G401.6 (cell line): ENCODE data around the gene CTSW.
"Not testable (repeated sequence)": the region's sequence is repeated elsewhere in the genome, so short reads cannot be mapped to it uniquely, and the experiment has no call there.

Experiments
- FAIRE-seq: peaks from 2 replicates; lab custom pipeline; 2012; peaks lifted over from hg19 to GRCh38; lab: Jason Lieb, UNC

CTSW gene

DNA sequence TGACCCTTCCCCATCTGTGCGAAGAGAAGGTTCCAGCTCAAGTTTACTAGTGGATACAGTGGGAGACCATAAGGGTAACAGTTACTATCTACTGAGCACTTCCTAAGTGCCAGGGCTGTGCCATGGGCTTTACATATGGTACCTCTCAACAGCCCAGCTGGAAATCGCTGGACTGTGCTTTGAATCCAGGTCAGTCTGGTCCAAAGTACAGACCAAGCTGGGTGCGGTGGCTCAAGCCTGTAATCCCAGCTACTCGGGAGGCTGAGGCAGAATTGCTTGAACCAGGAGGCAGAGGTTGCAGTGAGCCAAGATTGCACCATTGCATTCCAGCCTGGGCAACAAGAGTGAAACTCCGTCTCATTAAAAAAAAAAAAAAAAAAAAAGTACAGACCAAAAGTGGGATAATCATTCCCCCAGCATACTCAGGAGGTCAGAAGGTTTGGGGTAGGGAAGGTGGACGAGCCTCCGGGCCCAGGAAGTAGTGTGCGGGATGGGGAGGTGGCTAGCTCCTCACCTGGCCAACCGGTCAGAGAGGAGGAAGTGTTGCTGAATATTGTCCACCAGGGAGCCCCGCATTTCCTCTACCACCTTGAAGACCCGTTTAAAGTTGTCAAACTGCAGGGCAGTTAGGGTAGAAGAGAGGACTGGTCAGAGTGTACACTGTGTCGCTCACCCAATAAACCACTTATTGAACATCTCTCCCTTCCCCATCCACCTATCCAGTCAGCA, 6.3 kb downstream of the CTSW start:
- no peak for FAIRE-seq

DNA sequence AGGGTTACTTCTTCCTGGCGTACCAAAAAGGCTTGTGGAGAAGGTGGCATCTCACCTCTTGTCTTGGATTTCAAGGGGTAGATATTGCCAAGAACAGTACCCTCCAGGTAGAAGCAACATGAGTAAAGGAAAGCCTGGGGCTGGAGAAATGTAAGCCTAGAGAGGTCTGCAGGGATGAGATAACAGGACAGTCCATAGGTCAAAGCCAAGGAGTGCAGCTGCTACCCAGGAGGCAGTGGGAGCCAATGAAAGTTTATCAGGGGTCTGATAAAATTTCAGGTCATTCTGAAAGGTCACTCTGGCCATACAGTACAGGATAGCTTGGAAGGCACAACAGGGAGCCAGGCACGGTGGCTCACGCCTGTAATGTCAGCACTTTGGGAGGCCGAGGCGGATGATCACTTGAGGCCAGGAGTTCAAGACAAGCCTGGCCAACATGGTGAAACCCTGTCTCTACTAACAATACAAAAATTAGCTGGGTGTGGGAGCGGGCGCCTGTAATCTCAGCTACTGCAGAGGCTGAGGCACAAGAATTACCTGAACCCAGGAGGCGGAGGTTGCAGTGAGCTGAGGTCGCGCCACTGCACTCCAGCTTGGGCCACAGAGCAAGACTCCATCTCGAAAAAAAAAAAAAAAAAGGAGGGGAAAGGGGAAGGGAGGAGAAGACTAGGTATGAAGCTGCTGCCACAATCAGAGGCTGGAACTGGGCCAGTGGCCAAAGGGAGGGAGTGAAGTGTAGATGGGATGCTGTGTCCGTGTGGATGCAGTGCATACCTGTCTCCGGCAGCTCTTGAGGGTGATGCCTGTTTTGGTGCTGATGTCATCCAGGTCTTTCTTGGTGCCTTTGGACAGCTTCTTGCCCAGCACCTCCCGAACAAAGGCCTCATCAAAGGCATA, 7.4 kb downstream of the CTSW start:
- no peak for FAIRE-seq

DNA sequence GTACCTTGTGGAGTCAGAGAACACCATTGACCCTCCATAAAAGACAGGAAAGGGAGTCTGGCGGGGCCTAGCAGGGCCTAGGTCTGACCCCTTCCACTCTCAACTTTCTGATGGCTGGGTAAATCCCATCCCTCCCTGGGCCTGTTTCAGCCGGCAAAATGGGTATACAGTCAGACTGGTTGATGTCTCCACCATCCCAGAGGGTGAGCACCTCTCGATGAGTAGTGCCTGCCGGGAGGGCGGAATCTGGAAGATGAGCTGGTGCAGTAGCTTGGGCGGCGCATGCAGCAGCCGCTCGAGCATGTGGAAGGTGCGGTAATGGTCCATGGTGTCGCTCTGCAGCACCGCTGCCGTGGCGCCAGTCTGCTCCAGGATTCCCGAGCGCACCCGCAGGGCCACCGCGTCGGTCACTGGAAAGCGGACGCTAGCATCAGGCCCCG, 8.1 kb downstream of the CTSW start:
- no peak for FAIRE-seq

DNA sequence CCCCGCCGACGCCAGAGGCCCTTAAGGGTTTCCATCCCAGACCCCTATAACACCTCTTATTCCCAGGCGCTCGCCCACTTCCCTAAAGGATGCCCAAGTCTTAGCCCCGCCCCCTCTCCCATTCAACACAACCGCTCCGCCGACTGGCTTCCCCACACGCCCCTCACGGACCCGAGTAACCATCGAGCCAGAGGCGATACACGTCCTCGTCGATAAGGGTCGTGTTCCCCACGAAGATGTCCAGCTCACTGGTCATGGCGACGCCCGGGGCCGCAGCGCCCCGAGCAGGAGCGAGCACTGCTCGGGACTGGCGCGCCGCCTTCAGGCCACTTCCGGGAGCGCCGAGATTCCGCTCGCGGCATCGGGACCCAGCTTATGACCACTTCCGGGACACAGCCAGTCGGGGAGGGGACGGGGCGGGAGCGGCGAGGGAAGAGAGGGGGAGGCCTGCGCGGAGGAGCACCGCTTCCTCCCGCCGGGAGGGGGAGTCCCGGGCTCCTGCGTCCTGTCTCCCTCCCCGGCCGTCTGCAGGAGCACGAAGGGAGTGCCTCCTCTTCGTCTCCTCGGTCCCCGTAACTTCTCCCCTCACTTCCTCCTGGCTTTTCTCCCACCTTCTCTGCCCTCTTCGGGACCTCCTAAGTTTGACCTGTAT, 8.7 kb downstream of the CTSW start, which contains the start of gene FIBP:
TSS of gene FIBP (minus strand) at position 309 of the 652 bp plus-strand sequence. CDS start at position 256, 53 bp downstream.
- peak; percentile 63 for FAIRE-seq

DNA sequence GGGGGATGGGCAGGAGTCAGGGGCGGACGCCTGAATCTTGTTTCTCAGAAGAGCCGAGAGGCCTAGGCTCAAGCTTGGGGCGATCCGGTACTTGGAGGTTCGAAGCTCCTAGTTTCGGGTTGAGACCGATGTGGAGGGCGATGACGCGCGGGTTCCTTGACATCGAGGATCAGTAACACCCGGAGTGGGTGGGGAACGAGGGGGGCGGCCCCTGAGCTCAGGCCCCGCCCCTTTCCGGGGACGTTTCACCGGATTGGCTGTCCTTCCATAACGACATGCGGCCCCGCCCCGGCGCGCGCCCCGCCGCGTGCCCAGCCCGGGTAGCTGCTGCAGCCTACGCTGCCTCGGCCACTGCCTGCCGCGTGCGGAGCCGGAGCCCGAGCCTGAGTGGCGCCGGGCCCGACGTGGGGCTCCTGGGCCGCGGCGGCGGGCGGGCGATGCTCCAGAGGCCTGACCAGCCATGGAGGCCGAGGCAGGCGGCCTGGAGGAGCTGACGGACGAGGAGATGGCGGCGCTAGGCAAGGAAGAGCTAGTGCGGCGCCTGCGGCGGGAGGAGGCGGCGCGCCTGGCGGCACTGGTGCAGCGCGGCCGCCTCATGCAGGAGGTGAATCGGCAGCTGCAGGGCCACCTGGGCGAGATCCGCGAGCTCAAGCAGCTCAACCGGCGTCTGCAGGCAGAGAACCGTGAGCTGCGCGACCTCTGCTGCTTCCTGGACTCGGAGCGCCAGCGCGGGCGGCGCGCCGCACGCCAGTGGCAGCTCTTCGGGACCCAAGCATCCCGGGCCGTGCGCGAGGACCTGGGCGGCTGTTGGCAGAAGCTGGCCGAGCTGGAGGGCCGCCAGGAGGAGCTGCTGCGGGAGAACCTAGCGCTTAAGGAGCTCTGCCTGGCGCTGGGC, 10.9 kb downstream of the CTSW start, which contains the start of gene CCDC85B:
TSS of gene CCDC85B (plus strand) at position 350 of the 895 bp plus-strand sequence. CDS start at position 461, 111 bp downstream.
- FAIRE-seq = no peak

DNA sequence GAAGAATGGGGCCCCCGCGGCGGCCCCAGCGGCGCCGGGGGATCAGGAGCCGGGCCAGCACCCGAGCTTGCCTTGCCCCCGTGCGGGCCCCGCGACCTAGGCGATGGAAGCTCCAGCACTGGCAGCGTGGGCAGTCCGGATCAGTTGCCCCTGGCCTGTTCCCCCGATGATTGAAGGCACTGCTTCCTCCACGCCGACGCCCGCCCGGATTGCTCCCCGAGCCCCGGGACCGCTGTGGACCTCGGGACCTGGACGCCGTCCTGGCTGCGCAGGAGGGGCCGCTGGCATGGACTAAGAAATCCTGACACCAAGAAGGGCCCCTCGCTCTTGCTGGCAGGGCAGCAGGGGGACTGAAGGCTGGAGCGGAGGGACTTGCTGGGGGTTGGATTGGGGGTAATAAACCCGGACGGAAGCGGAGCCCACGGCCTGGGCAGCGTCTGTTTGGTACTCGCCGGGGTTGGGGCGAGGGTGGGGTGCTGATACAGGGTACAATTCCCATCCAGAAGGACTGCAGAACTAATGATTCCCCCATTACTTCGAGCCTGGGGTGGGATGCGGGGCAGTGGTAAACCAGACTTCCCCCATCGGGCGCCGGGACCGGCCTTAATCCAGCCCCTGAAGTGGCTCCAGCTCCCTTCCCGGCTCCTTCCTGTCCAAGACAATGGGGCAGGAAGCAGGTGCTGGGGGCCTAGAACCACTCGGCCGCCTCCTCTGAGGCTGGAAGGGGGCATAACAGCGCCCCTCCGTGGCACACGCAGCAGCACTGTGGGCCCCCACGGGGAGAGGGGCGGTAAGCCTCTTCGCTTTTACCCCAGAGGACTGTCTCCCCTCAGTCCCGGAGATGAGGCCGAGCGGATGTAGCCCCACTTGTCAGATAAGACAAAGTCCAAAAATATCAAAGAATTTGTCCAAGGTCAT, 11.8 kb downstream of the CTSW start:
- no peak for FAIRE-seq

DNA sequence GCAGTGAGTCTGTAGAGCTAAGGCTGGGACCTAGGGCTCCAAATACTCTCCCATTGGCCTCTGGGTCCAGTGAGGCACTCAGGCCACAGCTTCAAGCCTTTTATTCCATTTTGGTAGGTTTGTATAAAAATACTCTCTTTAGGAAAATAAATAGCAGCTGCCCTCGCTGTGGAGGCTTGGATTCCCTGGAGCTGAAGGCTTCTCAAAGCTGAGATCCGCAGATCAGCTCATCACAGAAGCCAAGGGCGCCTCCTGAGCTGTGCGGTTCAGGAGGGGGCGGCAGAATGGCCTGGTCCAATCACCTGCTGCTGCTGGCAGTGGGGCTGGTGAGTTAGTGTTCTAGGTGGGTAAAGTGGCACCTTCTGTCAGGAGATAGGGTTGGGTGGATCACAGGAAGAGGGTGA, 12.5 kb downstream of the CTSW start:
- not testable (repeated sequence) for FAIRE-seq

DNA sequence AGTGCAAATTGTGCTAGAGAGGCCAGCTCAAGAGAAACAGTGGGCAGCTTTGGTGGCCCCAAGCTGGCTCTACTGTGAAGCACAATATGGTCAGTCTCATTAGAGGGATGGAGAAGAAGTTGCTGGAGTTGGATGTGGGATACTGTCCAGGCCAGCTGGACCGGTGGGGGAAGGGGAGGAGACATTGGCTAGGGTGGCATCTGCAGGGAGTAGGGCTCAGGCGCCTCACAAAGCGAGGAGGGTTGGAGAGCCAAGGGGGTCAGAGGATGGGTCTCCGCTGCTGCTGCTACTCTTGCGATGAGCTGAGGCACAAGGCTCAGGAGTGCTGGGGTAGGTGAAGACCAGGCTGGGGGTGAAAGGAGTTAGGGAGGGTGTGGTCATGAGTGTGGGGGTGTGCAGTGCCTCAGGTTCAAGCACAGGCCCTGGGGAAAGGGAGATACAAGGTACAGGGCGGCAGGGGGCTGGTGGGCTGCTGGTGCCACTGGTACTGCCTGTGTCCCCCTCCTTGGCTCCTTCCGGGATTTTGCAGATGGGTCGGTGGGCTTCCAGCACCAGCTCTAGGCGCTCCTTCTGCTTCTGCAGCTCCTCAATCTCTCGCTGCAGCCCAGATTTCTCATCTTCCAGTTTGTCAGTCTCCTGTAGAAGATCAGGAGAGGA, 13.2 kb downstream of the CTSW start:
- FAIRE-seq = no peak

DNA sequence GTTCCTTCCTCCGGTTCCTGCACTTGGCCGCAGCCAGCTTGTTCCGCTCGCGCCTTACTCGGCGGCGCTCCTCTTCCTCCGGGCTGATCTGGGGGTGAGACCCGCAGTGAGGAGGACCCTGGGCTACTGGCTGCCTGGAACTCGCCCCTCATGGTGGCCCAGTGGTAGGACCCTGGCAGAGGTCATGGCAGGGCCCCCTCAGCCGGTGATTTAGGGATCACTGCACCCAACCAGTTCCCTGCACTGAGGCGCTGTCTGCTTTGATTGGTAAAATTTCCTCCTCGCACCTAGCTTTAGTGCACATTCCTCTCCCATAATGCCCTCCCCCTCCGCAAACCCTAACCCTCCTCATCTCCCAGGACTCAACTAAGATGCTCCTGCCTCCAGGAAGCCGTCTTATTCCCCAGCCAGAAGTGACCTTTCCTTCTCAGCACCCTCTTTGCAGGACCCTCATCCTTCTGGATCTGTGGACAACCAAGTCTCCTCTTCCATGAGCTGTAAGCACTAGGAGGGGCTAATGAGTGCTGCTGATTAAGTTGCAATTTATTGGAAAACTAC, 14.5 kb downstream of the CTSW start:
- FAIRE-seq = no peak

DNA sequence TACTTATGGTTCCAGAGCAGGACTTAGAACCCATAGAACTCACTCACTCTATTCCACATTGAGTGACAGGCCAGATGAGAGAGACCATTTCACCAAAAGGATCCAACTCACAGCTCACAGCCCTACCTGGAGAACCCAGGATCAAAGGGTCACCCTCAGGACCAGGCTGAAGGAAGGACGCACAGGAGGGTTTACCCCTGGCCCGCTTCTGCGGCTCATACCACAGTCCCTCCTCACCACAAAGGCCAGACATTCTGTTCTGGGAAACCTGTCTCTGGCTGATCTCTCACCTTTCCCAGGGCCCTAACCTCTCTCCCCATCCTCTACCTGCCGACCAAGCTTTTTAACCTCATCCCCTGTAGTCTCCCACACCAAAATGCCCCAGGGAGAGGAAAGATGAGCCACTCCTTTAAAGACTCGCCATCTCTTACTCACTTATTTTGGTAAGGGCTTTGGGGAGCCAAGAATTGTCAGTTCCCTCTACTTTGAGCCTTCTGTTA, 15.9 kb downstream of the CTSW start:
- FAIRE-seq = no peak

DNA sequence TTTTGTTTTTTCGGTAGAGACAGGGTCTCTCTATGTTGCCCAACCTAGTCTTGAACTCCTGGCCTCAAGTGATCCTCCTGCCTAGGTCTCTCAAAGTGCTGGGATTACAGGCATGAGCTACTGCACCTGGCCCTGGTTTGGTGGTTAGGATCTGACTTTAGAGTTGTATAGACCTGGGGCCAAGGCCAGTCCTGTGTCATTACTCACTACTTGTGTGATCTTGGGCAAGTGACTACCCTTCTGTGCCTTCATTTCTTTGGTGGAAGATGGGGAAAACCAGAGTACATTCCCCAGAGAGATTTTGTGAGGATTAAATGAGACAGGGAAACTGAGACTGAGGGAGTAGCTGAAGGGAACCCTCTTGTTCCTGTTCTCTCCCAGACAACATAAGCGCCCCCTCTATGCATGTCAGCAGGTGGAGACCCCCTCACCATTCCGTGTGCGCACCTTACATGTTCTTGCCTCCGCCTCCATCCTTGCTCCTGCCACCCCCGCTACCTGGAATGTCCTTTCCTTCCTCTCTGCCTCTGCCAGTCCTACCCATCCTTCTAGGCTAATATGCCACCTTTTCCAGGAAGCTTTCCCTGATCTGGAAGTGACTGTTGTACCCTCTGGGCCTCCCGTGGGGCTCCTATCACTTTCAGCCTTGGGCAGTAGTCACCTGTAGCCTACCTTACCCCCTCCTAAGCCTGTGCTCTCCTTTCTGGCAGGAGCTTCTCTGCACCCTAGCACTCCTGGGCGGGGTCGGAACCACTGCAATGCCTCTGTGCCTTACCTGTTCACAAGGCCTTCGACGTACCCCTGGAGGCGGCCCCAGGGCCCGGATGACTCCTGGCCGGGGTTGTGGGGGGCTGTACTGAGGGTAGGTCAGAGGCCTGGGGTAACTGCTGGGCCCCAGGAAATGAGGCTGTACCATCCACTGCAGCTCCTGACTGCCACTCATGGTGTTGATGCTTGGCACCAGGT, 16.7 kb downstream of the CTSW start:
- FAIRE-seq = no peak

DNA sequence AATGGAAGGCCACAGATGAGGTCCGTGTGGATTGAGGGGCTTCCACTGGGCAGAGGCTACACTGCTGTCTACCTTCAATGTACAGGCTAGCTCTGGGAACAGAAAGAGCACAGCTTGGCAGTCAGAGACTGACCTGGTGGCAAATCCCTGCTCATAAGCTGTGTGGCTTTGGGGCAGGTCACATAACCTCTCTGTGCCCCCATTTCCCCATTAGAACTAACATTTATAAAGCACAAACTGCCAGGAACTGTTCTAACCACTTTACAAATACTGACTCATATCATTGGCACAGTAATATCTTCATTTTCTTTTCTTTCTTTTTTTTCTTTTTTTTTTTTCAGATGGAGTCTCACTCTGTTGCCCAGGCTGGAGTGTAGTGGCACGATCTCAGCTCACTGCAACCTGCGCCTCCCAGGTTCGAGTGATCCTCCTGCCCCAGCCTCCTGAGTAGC, 17.4 kb downstream of the CTSW start:
- FAIRE-seq = no peak

DNA sequence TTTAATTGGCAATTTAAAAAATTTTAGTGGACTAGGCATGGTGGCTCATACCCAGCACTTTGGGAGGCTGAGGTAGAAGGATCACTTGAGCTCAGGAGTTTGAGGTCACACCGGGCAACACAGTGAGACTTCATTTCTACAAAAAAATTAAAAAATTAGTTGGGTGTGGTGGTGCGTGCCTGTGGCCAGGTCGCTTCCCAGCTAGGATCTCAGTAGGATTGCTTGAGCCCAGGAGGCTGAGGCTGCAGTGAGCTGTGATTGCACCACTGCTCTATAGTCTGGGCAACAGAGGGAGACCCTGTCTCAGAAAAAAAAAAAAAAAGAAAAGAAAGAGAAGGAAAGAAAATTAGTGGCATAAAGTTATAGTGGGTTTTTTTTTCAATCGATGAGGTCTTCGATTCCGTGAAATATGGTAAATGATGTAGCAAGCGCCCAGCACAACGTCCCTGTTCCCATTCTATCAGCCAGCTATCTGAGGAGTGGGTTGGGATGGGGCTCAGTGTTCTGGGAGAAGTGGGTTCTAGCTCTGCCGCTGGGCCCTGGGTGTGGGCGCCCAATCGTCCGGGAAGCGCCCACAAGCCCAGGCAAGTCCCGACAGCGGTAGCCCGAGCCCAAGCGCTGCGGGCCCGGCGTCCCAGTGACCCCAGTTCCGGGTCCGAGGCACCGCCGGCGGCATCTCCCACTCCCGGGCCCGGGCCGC, 19.2 kb downstream of the CTSW start:
- FAIRE-seq = no peak

DNA sequence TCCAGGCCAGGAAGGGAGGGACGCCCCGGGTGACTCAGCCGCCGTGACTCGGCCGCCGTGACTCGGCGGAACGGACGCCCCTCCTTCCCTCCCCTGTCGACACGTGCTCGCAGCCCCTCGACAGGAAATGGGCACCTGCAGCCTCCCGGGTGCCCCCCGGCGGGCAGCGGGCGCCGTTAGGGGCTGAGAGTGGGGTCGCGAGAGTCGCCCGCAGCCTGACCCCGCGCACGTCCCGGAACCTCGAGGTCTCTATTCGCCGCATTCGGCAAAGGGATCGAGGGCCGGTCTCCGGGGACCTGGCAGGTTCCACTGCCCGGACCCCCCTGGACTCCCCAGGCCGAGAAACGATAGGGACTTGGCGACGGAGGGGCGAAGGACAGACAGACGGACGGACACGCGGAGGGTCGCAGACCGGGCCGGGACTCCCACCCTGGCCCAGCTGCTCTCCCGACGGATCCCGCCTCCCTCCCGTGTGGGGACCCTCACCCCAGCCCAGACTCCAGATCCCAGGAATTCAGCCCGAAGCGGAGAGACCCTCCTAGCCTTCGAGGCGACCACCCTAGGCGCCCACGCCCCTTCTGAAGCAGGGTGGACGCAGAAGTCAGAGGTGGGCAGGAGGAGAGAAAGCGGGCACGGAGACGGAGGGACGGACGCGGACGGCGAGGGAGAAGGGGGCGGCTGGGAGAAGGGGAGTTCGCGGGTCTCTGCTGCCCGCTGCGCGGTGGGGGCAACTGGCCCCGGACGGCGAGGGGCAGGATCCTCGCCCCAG, 19.9 kb downstream of the CTSW start:
- no peak for FAIRE-seq

DNA sequence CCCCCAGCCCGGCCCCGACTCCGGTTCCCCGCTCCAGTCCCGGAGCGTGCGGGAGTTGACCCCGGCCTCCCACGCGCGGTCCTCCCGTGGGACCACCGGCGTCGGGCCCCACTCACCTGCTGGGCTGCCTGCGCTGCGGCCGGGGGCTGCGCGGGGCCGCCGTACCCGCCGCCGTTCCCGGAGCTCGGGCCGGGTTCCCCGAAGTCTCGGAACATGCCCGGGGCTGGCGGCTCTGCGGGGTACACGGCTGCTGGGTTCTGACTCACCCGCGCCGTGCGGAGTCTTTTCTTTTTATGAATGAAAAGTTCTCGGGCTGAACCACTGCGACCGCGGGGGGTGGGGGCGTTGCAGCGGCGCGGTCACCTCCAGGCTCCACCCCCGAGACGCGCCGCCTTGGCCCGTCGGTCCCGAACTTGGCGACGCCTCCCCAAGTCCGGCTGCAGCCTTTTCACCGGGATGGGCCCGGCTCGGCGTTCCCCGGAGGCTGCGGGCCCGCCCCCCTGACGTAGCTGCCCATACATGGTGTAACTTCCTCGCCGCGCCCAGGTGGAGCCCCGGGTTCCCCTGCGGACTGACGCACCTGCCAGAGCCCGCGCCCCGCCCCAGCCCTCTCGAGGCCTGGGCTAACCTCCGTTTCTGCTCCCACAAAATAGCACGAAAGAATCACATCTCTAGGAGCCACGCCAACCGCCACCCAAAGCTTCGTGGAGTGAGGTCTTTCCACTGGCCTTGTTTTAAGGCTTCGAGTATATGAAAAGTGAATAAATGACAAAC, 20.7 kb downstream of the CTSW start, which contains the start of gene FOSL1:
TSS of gene FOSL1 (minus strand) at position 264 of the 774 bp plus-strand sequence. CDS start at position 215, 49 bp downstream.
- FAIRE-seq = peak; percentile 92

DNA sequence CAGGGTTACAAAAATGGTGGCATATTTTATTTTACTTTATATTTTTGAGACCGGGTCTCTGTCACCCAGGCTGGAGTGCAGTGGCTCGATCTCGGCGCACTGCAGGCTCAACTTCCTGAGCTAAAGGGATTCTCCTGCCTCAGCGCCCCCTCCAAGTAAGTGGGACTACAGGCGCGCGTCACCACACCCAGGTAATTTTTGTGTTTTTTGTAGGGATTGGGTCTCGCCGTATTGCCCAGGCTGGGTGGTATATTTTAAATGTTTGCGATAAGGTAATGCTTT, 21.2 kb downstream of the CTSW start:
- FAIRE-seq = no peak
